Type B pancreatic cell (in vitro differentiated cells): ENCODE measurements around the gene GTF2IRD1. TPM values are rescaled to one million over a fixed set of nuclear protein-coding genes. Genes with fewer than 3 reads are reported as not detected.
"Not testable (repeated sequence)": the region's sequence is repeated elsewhere in the genome, so short reads cannot be mapped to it uniquely, and the experiment has no call there.

ENCODE experiments used
- DNase-seq: peaks from one replicate; pipeline ENCODE4 v3.0.0; 2021; ENCODE audit warnings: mixed read lengths; ENCODE audit not compliant: unreplicated experiment; ENCODE audit errors: extremely low spot score
- H3K27ac Mint-ChIP-seq: 2 replicates; pipeline ENCODE4 v1.8.0; 2021; ENCODE audit warnings: mild to moderate bottlenecking, mixed read lengths
- H3K27me3 Mint-ChIP-seq: 2 replicates; pipeline ENCODE4 v1.8.0; 2021; ENCODE audit warnings: mixed read lengths
- H3K36me3 Mint-ChIP-seq: 2 replicates; pipeline ENCODE4 v1.8.0; 2021; ENCODE audit warnings: mixed read lengths
- H3K4me1 Mint-ChIP-seq: one replicate; pipeline ENCODE4 v1.8.0; 2021; ENCODE audit warnings: mixed read lengths; ENCODE audit not compliant: unreplicated experiment
- H3K4me3 Mint-ChIP-seq: 2 replicates; pipeline ENCODE4 v1.8.0; 2021; ENCODE audit warnings: mild to moderate bottlenecking, mixed read lengths
- H3K9me3 Mint-ChIP-seq: 2 replicates; pipeline ENCODE4 v1.8.0; 2021; ENCODE audit warnings: mixed read lengths
- CTCF ChIP-seq: fragments of 200-600 bp; sonication (generic); conservative IDR thresholded peaks from 2 replicates; pipeline ENCODE4 v1.5.0; 2021; ENCODE audit warnings: antibody characterized with exemption, mild to moderate bottlenecking
- total RNA-seq: library from RNA; stranded (reverse); gene quantifications from 2 replicates; pipeline ENCODE4 v1.2.1, GENCODE V29; 2021; ENCODE audit warnings: low replicate concordance

GTF2IRD1 gene
- total RNA-seq, 1 donor from 2014 or later = 47.9 TPM

- Mint-ChIP-seq H3K4me3 (no peak overlapping the region), H3K36me3 (peaks cover 8% of the 10 kb centered on the region), H3K27me3 (no peaks in the 10 kb centered on the region), H3K27ac (peak overlapping the region; percentile 9), H3K4me1 (peaks cover 36% of the 10 kb centered on the region), H3K9me3 (no peaks in the 10 kb centered on the region)
- no peak for DNase-seq
- no peak for TF ChIP-seq CTCF
Observed at GRCh38 chr7:74485611-74486010, 31.9 kb downstream of the GTF2IRD1 start.

DNA sequence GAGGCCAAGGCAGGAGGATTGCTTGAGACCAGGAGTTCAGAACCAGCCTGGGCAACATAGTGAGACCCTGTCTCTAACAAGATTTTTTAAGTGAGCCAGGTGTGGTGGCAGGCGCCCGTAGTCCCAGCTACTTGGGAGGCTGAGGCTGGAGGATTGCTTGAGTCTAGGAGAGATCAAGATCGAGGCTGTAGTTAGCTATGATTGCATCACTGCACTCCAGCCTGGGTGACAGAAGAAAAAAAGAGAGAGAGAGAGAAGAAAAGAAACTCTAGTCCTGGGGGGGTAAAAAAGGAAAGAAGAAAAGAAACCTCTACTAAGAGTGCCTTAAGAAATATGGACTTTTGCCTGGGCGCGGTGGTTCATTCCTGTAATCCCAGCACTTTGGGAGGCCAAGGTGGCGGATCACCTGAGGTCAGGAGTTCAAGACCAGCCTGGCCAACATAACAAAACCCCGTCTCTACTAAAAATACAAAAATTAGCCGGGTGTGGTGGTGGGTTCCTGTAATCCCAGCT, 34.9 kb downstream of the GTF2IRD1 start:
- peaks cover 27% of the 10 kb centered on the region for H3K36me3 Mint-ChIP-seq
- H3K4me3 Mint-ChIP-seq, H3K27me3 Mint-ChIP-seq, DNase-seq, H3K9me3 Mint-ChIP-seq: not testable (repeated sequence)
- peak overlapping the region; percentile 62 for H3K27ac Mint-ChIP-seq
- peaks cover 22% of the 10 kb centered on the region for H3K4me1 Mint-ChIP-seq

GRCh38 chr7:74489997-74490945, 36.6 kb downstream of the GTF2IRD1 start:
- H3K4me1 Mint-ChIP-seq = peaks cover 19% of the 10 kb centered on the region
- H3K36me3 Mint-ChIP-seq = peaks cover 27% of the 10 kb centered on the region
- no peak for TF ChIP-seq CTCF
- no peaks in the 10 kb centered on the region for H3K9me3 Mint-ChIP-seq
- no peak overlapping the region for H3K4me3 Mint-ChIP-seq
- H3K27me3 Mint-ChIP-seq = no peaks in the 10 kb centered on the region
- no peak overlapping the region for H3K27ac Mint-ChIP-seq
- DNase-seq = no peak

GRCh38 chr7:74491490-74491889, 37.8 kb downstream of the GTF2IRD1 start:
- Mint-ChIP-seq H3K4me1 (peaks cover 19% of the 10 kb centered on the region), H3K36me3 (peaks cover 30% of the 10 kb centered on the region)
- H3K9me3 Mint-ChIP-seq, DNase-seq, H3K27me3 Mint-ChIP-seq, H3K27ac Mint-ChIP-seq, H3K4me3 Mint-ChIP-seq: not testable (repeated sequence)

GRCh38 chr7:74493295-74493694, 39.6 kb downstream of the GTF2IRD1 start:
- DNase-seq = no peak
- H3K4me1 Mint-ChIP-seq = peaks cover 18% of the 10 kb centered on the region
- H3K36me3 Mint-ChIP-seq = peaks cover 29% of the 10 kb centered on the region
- no peaks in the 10 kb centered on the region for H3K9me3 Mint-ChIP-seq
- no peak overlapping the region for H3K4me3 Mint-ChIP-seq
- H3K27me3 Mint-ChIP-seq = no peaks in the 10 kb centered on the region
- no peak for TF ChIP-seq CTCF
- no peak overlapping the region for H3K27ac Mint-ChIP-seq

DNA sequence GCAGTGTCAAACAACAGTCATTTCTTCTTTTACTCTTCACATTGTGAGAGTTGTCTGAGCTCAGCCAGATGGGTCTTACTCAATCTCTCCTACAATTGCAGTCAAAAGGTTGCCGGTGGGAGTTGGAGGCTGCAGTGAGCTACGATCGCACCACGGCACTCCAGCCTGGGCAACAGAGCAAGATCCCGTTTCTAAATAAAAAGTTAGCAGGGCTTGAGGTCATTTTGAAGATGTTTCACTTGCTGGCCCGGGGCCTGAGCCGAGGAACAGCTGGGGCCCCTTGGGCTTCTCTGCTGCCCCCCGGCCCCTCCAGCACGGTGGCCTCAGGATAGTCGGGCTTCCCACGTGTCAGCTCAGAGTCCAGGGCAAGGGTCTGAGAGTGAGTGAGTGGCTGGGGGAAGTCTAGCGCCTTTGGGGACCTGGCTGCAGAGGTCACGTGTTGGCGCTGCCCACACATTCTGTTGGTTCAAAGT, 40.4 kb downstream of the GTF2IRD1 start:
- no peak overlapping the region for H3K27ac Mint-ChIP-seq
- no peak for DNase-seq
- H3K4me1 Mint-ChIP-seq = peaks cover 17% of the 10 kb centered on the region
- no peaks in the 10 kb centered on the region for H3K9me3 Mint-ChIP-seq
- TF ChIP-seq CTCF = no peak
- H3K27me3 Mint-ChIP-seq = no peaks in the 10 kb centered on the region
- H3K36me3 Mint-ChIP-seq = peaks cover 26% of the 10 kb centered on the region
- H3K4me3 Mint-ChIP-seq = no peak overlapping the region
